Stomach (tissue), 4 donors: Measurements from ENCODE around the gene FAM20C.

Experiments used
- EP300 ChIP-seq: sonication (generic); formaldehyde crosslinking; IDR thresholded peaks from one replicate; pipeline ENCODE4 v1.6.1; 2017; ENCODE audit warnings: antibody characterized with exemption
- POLR2A ChIP-seq, 4 donors: fragments of 450-650 bp; IDR thresholded peaks; one replicate each; pipeline ENCODE4 v1.6.1; 2016; ENCODE audit warnings: antibody characterized with exemption in 4 of 4, control low read depth in 2 of 4, mild to moderate bottlenecking in 1 of 4, moderate library complexity in 1 of 4
- POLR2AphosphoS5 ChIP-seq, 3 donors: sonication (generic); formaldehyde crosslinking; IDR thresholded peaks; one replicate each; pipeline ENCODE4 v1.6.1; 2016; ENCODE audit warnings: antibody characterized with exemption in 3 of 3
- TF ChIP-seq, protein P1 (sequence below), 7 experiments: fragments of 450-650 bp in 4 of 7; fragments of 200-600 bp in 3 of 7; sonication (generic) in 3 of 7; IDR thresholded peaks; one replicate each; pipeline ENCODE4 v1.5.1; 2016 to 2019; ENCODE audit warnings: antibody characterized with exemption in 7 of 7, control low read depth in 2 of 7, mild to moderate bottlenecking in 1 of 7

- TF ChIP-seq, protein P1, sequence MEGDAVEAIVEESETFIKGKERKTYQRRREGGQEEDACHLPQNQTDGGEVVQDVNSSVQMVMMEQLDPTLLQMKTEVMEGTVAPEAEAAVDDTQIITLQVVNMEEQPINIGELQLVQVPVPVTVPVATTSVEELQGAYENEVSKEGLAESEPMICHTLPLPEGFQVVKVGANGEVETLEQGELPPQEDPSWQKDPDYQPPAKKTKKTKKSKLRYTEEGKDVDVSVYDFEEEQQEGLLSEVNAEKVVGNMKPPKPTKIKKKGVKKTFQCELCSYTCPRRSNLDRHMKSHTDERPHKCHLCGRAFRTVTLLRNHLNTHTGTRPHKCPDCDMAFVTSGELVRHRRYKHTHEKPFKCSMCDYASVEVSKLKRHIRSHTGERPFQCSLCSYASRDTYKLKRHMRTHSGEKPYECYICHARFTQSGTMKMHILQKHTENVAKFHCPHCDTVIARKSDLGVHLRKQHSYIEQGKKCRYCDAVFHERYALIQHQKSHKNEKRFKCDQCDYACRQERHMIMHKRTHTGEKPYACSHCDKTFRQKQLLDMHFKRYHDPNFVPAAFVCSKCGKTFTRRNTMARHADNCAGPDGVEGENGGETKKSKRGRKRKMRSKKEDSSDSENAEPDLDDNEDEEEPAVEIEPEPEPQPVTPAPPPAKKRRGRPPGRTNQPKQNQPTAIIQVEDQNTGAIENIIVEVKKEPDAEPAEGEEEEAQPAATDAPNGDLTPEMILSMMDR (IDR thresholded peaks at IDR 0.05), result no peak
- no peak for TF ChIP-seq EP300
- TF ChIP-seq POLR2AphosphoS5 (IDR thresholded peaks at IDR 0.05), result no peak
- no peak for TF ChIP-seq POLR2A (IDR thresholded peaks at IDR 0.05)
These were observed 84.0 kb downstream of the FAM20C start for GRCh38 chr7:276230-276835.
